GM21423 (cell line): ENCODE data around the gene ORM2.
"Not testable (repeated sequence)": the region's sequence is repeated elsewhere in the genome, so short reads cannot be mapped to it uniquely, and the experiment has no call there.

ENCODE experiments used
- ATAC-seq: cut with Tn5 transposase; IDR thresholded peaks from one replicate; pipeline ENCODE4 v1.9.1; 2021; ENCODE audit warnings: mild to moderate bottlenecking, moderate library complexity; ENCODE audit not compliant: unreplicated experiment

The ORM2 gene

DNA sequence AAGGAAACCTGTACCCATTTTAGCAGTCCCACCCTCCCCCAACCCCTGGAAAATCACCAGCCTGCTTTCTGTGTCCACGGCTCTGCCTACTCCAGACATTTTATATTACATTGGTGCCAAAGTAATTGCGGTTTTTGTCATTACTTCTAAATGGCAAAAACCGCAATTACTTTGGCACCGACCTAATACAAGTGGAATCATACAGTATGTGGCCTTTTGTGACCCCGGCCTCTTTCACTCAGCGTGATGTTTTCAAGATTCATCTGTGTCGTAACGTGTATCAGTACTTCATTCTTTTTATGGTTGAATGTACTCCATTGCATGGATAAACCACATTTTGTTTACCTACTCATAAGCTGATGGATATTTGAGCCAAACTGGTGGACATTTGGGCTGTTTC, 16.5 kb upstream of the ORM2 start:
- ATAC-seq, result no peak

DNA sequence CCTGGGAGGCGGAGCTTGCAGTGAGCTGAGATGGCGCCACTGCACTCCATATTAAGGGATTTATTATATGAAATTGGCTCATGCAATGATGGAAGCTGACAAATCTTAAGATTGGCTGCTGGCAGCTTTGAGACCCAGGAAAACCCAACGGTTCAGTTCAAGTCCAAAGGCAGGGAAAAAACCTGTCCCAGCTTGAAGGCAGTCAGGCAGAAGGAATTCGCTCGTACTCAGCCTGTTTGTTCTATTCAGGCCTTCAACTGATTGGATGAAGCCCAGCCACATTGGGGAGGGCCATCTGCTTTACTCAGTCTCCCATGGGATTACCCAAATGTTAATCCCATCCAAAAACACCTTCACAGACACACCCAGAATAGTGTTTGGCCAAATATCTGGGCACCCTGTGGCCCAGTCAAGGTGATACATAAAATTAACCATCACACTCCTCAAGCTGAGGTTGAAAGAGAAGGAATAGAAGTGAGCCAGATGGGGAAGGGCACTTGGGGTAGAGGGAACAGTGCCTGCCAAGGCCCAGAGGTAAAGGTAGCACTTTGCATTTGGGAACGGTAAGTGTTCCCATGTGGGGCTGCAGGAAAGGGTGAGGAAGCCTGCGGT, 15.3 kb upstream of the ORM2 start:
- no peak for ATAC-seq

DNA sequence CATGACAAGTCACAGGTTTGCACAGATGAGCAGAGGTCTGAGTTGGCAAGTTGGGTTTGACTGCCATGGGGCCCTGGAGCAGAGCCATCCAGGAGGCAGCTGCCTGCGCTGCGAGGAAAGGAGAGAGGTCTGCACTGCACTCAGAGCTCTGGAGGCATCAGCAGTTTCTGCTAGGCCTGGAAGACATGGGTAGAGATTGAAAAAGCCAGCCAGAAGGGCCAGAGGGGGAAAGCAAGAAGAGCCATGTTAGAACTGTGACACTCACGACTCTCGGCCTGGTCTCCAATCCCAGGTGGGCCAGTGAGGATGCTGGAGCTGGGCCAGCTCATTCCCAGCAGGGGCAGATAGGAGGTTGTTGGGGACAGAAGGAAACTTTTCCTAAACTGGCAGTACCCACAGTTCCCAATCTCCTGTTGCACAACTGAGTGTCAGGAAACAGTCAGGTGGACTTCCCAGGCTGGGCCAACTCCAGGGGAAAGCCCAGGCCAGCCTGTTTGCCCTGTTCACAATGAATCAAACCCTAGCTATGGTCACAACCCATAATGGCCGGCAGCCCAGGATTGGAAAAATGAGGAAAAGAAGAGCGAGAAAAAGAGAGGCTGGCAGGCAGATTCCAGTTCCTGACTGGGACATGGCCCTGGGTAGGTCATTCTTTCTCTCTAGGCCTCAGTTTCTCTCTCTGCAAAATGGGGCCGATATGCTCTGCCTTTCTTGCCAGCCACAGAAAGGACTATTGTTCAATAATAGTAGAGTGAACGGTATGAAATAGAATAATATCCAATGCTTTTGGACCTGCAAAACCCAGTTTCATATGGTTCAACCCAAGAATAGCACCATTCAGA, 14.6 kb upstream of the ORM2 start:
- ATAC-seq, result no peak

DNA sequence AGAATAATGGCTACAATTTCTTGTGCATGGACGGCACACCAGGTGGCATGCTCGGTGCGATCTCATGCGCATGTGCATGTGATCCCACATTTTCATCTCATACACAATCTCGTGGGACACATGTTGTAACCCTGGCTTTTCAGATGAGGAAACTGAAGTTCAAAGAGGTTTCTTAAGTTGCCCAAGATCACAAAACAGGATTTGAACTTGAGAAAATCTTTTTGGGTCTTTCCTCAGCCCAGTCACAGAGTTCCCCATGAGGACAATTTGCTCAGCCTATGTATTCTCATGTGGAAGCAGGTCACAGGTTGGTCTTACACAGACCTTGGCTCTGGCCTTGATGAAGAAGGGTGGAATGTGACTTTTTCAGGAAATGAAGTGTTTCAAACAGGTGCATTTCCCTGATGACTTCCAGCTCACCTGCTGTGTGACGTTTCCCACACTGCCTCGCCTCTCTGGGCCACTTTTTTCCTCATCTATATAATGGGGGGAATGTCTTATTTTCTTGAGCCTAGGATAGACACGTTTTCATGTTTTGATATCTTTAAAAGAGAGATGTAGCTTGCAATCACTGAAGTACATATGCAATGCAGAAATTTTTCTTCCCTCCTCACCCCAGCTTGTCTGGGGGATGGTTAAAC, 13.8 kb upstream of the ORM2 start:
- ATAC-seq, result no peak

DNA sequence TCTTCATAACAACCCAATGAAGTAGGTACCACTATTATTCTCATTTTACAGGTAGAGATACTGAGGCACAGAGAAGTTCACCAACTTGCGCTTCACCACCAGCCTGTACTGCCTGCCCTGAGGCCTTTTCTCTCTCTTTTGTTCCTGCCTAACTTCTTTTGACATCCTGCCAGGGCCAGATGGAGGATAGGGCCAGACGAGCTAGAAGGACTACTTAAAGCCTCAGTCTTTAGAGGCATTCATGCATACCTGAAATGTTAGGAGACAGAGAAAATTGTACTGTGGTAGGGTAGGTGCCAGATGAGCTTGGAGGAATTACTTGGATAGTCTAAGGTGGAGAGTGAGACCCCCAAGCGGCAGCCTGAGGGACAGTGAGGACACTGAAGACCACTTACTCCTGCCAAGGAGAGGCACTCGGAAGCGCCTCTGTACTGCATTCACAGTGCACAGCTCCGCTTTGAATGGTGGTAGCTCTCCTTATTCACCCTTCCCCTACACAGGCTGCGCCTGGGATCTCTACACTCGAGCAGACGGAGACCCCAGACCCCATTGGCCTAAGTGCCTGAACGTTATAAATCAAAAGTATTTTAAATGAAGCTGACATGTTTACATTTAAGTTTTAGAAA, 13.0 kb upstream of the ORM2 start:
- ATAC-seq, result no peak

DNA sequence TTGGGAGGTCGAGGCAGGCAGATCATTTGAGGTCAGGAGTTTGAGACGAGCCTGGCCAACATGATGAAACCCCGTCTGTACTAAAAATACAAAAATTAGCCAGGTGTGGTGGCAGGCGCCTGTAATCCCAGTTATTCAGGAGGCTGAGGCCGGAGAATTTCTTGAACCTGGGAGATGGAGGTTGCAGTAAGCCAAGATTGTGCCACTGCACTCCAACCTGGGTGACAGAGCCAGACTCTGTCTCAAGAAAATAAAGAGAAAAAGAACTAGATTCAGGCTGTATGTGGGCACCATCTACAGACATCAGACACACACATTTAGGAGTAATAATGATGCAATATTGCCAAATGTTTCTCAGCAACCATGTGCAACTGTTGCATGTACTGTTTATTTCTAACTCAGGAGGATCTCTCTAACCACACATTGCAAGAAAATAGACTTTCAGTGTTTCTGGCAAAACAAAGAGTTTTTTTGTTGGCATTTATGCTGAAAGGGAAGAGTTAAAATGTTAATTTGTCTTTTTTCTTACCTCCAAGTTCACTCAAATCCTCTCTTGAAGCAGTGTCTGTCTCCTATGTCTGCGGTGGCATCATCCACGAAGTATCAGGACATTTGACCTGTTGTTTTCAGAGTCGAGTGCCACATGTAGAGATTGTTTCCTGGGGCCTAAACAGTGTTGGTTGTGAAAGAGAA, 11.9 kb upstream of the ORM2 start:
- ATAC-seq, result no peak

DNA sequence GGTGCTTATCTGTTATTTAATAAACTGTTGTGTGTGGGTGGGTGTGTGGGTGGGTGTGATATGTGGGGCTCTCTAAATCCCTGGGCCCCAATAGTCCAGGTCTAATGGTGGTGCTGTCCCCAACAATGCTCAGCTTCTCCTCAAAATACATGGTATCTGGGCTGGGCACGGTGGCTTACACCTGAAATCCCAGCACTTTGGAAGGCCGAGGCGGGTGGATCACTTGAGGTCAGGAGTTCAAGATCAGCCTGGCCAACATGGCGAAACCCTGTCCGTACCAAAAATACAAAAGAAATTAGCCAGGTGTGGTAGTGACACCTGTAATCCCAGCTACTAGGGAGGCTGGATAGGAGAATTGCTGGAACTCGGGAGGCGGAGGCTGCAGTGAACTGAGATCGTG, 11.3 kb upstream of the ORM2 start:
- no peak for ATAC-seq

DNA sequence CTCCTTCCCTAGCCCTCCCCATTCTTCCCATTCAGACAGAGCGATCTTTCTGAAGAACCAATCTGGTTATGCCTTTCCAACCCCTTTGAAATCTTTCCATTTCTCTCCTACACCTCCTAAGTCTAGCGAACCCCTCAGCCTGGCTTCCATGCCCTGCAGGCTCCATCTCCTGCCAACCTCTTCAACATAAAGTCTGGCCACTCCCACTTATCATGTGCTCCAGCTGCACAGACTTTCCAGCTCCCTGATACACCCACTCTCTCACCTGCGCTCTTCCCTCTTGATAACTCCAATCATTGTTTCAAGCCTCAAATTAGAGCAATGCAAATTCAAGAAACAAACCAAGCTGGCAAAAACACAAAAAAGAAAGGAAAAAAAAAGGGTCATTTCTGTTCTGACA, 10.5 kb upstream of the ORM2 start:
- no peak for ATAC-seq

DNA sequence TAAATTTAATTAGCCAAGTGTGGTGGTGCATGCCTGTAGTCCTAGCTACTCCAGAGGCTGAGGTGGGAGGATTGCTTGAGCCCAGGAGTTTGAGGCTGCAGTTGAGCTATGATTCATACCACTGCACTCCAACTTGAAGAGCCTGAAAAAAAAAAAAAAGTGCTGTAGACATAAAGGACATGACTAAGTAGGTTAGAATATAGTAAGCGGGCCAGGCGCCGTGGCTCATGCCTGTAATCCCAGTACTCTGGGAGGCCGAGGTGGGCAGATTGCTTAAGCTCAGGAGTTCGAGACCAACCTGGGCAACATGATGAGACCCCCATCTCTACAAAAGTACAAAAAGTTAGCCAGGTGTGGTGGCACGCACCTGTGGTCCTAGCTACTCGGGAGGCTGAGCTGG, 9.0 kb upstream of the ORM2 start:
- not testable (repeated sequence) for ATAC-seq

DNA sequence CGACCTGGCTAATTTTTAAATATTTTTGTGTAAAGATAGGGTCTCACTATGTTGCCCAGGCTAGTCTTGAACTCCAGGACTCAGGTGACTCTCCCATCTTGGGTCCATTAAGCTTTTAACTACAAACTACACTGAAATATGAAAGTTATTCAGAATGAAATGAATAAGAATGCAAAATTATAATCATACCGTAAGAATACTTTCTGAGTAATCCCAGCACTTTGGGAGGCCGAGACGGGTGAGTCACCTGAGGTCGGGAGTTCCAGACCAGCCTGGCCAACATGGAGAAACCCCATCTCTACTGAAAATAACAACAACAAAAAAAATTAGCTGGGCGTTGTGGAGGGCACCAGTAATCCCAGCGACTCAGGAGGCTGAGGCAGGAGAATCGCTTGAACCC, 7.9 kb upstream of the ORM2 start:
- ATAC-seq, result no peak

DNA sequence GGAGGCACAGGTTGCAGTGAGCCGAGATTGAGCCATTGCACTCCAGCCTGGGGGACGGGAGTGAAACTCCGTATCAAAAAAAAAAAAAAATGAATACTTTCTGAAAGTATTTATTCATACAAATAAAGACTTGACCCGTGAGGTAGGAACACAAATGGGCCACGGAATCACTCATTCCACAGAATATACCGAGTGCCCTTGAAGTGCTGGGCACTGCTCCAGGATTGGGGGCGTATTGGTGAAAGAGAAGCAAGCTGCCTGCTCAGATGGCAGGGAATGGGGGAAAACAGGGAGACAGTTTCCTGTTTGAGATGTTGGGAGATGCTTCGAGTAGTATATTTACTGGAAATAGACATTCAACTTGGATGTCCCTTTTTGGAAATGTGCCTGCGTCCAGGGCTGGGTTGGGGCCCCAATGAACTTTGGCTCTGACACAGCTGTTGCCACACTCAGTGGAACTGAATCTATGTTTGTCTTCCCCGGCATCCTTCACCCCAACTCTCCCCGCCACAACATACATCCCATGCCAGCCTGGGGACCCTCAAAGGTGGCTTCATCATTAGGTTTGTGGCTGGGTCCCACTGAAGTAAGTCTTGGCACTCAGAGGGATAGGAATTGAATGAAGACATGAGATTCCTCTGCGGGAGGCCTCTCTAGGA, 7.4 kb upstream of the ORM2 start:
- not testable (repeated sequence) for ATAC-seq

DNA sequence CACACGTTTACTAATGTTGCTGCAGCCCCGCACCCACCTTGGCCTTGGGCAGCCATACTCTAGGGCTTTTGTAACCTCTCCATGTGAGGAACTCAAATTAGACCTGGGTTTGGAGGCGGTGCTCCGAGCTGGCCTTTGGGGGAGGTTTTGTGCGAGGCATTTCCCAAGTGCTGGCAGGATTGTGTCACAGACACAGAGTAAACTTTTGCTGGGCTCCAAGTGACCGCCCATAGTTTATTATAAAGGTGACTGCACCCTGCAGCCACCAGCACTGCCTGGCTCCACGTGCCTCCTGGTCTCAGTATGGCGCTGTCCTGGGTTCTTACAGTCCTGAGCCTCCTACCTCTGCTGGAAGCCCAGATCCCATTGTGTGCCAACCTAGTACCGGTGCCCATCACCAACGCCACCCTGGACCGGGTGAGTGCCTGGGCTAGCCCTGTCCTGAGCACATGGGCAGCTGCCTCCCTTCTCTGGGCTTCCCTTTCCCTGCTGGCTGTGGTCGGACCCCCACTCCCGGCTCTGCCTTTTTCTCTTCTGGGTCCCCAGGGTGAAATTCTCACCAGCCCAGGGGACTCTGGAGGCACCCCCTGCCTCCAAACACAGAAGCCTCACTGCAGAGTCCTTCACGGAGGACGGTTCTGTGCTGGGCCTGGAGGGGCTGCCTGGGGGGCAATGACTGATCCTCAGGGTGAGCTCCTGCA, 6.7 kb upstream of the ORM2 start, which contains the start of gene ORM1:
Gene ORM1, plus strand, starts transcription at position 268 of the 701 bp plus-strand sequence. Its CDS starts 36 bp downstream, at position 304.
- ATAC-seq, result not testable (repeated sequence)

DNA sequence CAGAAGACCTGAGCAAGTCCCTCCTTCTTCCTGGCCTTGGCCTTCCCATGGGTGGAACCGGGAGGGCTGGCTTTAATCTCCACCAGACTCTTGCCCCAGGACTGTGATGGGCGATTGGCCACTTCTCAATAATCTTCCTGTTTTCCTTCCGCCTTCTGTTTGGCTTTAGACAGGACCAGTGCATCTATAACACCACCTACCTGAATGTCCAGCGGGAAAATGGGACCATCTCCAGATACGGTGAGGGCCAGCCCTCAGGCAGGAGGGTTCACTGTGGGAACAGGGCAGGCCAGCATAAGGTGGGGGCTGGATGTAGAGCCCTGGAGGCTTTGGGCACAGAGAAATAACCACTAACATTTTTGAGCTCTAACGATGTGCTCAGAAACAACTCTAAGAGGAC, 5.8 kb upstream of the ORM2 start:
- not testable (repeated sequence) for ATAC-seq

DNA sequence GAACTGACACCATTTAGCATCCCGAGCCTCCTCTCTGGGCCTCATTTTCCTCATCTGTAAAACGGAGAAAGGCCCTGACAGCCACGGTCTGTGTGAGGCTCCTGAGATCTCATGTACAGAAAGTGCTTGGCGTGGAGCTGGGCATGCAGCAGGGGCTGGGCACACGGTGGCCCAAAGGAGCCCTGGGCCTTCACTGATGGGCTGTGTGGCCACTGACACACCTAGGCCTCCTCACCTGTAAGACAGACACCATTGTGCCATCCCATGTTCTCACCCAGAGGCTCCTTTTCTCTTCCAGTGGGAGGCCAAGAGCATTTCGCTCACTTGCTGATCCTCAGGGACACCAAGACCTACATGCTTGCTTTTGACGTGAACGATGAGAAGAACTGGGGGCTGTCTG, 5.2 kb upstream of the ORM2 start:
- no peak for ATAC-seq

DNA sequence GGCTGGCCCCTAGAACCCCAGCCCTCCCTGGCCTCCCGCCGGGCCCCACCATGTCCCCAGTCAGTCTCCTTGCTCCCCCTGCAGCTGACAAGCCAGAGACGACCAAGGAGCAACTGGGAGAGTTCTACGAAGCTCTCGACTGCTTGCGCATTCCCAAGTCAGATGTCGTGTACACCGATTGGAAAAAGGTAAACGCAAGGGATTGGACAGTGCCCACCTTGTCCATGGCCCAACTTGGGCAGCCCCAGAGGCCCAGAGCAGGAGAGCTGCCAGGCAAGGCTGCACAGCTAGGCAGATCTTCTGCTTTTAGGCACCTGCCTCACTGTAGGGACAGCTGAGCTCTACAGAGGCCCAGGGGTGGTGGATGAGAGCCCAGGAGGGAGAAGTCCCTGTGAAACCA, 4.7 kb upstream of the ORM2 start:
- ATAC-seq, result not testable (repeated sequence)

DNA sequence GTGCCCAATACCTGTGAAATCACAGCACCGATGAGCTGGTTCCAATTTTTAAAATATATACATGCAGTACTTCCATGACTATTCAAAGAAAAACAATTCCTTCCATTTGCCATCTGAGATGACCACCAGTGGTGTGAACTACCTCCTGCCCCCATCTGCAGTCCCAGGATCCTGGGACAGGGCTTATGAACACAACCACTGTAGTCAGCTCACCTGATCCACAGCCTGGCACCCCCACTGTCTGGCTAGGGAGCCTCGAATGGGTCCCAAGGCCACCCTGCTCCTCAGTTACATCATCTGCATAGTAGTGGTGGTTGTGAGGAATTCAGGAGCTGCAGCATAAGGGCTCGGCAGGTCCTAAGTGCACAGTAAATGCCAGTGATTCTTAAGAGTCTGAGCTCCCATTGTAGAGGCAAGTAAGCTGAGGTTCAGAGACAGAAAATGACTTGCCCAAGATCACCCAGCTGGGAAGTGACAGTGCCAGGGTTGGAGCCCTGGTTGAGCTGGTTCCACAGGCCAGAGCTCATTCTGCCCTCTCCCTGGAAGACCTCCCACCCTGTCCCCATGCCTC, 3.9 kb upstream of the ORM2 start:
- not testable (repeated sequence) for ATAC-seq

DNA sequence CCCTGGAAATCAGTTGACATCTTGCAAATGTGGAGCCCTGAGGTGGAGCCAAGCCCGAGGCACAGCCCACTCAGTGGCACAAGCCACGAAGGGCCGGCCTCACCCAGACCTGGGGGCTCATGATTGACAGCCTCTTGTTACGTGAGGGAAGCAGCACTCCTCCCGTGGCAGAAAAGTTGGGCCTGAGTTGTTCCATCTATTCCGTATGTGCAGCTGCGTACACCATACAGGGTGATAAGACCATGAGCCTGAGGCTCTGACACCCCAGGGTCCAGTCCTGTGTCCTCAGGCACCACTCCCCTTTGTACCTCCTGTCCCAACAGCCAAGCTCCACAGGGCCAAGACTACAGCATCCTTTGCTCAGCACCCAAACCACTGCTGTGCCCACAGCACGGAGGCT, 1.9 kb upstream of the ORM2 start:
- no peak for ATAC-seq

DNA sequence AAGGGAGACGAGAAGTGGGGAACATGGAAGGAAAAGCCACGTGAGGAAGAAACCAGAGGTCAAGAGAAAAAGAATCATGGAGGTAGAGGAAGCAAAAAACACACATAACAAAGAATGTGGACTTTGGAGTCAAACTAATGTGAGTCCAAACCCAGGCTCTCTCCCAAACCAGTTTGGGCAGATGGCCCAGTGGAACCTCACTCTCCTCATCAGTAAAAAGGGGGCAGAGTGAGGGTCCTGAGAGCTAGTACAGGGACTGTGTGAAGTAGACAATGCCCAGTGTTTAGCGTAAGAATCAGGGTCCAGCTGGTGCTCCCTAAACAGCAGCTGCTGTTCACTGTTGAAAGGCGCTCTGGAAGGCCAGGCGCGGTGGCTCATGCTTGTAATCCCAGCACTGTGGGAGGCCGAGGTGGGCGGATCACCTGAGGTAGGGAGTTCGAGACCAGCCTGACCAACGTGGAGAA, 1.3 kb upstream of the ORM2 start:
- not testable (repeated sequence) for ATAC-seq

DNA sequence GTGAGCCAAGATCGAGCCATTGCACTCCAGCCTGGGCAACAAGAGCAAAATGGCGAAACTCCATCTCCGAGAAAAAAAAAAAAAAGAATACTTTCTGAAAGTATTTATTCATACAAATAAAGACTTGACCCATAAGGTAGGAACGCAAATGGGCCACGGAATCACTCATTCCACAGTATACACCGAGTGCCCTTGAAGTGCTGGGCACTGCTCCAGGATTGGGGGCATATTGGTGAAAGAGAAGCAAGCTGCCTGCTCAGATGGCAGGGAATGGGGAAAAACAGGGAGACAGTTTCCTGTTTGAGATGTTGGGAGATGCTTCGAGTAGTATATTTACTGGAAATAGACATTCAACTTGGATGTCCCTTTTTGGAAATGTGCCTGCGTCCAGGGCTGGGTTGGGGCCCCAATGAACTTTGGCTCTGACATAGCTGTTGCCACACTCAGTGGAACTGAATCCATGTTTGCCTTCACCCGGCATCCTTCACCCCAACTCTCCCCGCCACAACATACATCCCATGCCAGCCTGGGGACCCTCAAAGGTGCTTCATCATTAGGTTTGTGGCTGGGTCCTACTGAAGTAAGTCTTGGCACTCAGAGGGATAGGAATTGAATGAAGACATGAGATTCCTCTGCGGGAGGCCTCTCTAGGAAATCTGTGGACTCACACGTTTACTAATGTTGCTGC, 588 bp upstream of the ORM2 start:
- ATAC-seq, result not testable (repeated sequence)
